Measurements from ENCODE around the gene PEX14. TPM values are rescaled to one million over a fixed set of nuclear protein-coding genes. Genes with fewer than 3 reads are reported as not detected.

Gene PEX14
- total and polyA plus RNA-seq, 2 donors (not counting 3 experiments of a cell fraction or from before 2014, with no cell fraction given), result 19.5 to 26.5 TPM

DNA sequence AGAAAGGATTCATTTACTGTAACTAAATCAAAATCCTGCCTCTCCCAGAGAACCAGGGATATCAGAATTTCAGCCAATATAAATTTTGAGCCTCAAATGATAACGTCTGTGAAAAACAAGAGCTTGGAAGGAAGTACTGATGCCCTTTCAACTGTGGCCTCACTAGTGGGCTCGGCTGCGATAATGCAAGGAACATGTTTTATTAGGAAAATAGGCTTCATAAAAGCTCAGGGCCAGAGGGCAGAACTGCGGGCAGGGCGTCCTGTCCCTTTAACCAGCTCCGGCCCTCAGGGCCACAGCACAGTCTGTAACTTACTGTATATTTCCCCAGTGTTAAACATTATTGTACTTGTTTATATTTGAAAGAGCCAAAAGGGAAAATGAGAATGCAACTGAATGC lies 122.0 kb downstream of the PEX14 start:
- POLR2A ChIA-PET, result interaction anchor here (0.5 kb wide), 1 partner anchor 634 kb away, joined by 3 read pairs; no protein-coding TSS in a partner anchor
- DNase-seq (ENCODE audit: low read depth, low spot score), result peak; percentile 47
- H3K27ac ChIP-seq (ENCODE audit: insufficient read depth, low read depth, low read length), result no peak overlapping the region

DNA sequence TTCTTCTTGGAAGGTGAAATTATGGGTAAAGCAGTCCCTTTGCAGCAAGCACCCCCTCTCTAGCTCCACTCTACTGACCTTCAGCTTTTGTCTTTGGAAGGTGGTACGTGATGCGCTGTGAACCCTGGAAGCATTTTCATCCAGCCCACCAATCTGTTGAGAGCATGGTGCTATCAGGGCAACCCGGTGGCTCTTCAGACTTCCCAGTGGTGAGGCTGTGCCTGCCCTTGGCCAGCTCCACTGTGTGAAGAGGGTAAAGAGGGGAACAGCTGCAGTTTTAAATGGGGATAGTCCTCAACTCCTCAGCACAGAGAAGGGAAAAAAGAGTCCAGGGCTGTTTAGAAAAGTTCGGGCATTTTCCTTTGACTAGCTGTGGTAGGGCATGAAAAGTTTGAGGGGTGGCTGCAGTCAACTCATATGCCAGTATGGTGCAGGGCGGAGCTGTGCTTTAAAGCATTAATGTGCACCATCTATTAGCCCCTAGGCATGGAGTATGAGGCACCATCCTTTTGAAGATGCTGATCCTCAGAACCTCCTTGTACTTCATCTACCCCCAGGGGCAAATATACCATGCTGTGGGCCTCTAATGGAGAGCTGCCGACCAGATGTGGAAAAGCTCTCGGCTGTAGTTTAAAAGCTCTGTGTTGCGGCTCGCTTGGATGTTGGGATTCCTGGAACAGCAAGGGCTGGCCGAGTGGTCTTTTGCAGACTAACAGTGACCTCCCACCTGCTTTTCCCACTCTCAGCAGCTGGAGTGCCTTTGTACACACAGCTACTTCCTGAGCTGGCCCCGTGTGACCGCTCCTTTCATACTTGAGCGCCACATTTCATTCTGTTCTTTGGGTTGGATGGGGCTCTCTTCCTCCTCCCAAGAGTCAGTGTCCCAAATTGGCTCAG lies 123.0 kb downstream of the PEX14 start:
- CTCF ChIA-PET, result interaction anchor here (1.5 to 2.0 kb wide), 3 partner anchors 22 to 90 kb away, joined by 4 to 8 read pairs (median 4); no protein-coding TSS in a partner anchor
- no peaks in the 10 kb centered on the region for H3K27me3 ChIP-seq (ENCODE audit: control insufficient read depth in 2 of 2, insufficient read depth in 2 of 2, low read length in 2 of 2)
- H3K4me2 ChIP-seq (ENCODE audit: insufficient read depth, low read length), result no peak overlapping the region
- intact Hi-C loops (cut with micrococcal nuclease), result no loop called here
- peaks cover 6% of the 10 kb centered on the region for H3K4me1 ChIP-seq (ENCODE audit: control insufficient read depth, extremely low read depth, insufficient read depth, low read length)
- H3K36me3 ChIP-seq (ENCODE audit: control insufficient read depth in 2 of 2, extremely low read depth in 1 of 2, insufficient read depth in 2 of 2, low read length in 2 of 2), result no peaks in the 10 kb centered on the region
- no peaks in the 10 kb centered on the region for H3K79me2 ChIP-seq (ENCODE audit: control insufficient read depth, insufficient read depth, low read length)
- H3K9me1 ChIP-seq (replicated peaks; ENCODE audit: control insufficient read depth, extremely low read depth, insufficient read depth, low read length), result no peaks in the 10 kb centered on the region
- H2AFZ ChIP-seq (ENCODE audit: low read depth, low read length), result no peak overlapping the region
- no peak overlapping the region for H3K9ac ChIP-seq (replicated peaks; ENCODE audit: extremely low read depth, insufficient read depth, low read length)
- no TSS peak for BruUV-seq (replicated peaks)
- TF ChIP-seq FOS (IDR thresholded peaks at IDR 0.05; ENCODE audit: borderline replicate concordance, insufficient read depth, low read length), result no peak
- FAIRE-seq, result no peak
- DNase-seq (ENCODE audit: low read depth, low spot score), result no peak
- H3K27ac ChIP-seq (ENCODE audit: insufficient read depth, low read depth, low read length), result no peak overlapping the region
- H4K20me1 ChIP-seq (replicated peaks; ENCODE audit: control insufficient read depth, extremely low read depth, insufficient read depth, low read length), result no peaks in the 10 kb centered on the region
- H3K9me3 ChIP-seq (replicated peaks; ENCODE audit: control insufficient read depth, insufficient read depth, low read length), result no peaks in the 10 kb centered on the region
- dilution Hi-C loops (cut with MboI; ENCODE audit: extremely low pct_ligation_motif_present, low sequenced_read_pairs), result no loop called here
- POLR2A ChIA-PET, result no interaction called here
- no peak overlapping the region for H3K4me3 ChIP-seq (replicated peaks in 1 of 3; ENCODE audit: insufficient read depth in 1 of 3, low read depth in 1 of 3, low read length in 3 of 3)

More for the DNA sequence above, 122.0 kb downstream of the PEX14 start:
- Histone ChIP-seq H3K36me3 (ENCODE audit: control insufficient read depth in 2 of 2, extremely low read depth in 1 of 2, insufficient read depth in 2 of 2, low read length in 2 of 2) (no peaks in the 10 kb centered on the region), H3K9ac (replicated peaks; ENCODE audit: extremely low read depth, insufficient read depth, low read length) (no peak overlapping the region), H3K4me2 (ENCODE audit: insufficient read depth, low read length) (no peak overlapping the region), H4K20me1 (replicated peaks; ENCODE audit: control insufficient read depth, extremely low read depth, insufficient read depth, low read length) (no peaks in the 10 kb centered on the region), H3K4me3 (replicated peaks in 1 of 3; ENCODE audit: insufficient read depth in 1 of 3, low read depth in 1 of 3, low read length in 3 of 3) (no peak overlapping the region), H3K9me1 (replicated peaks; ENCODE audit: control insufficient read depth, extremely low read depth, insufficient read depth, low read length) (no peaks in the 10 kb centered on the region), H3K27me3 (ENCODE audit: control insufficient read depth in 2 of 2, insufficient read depth in 2 of 2, low read length in 2 of 2) (no peaks in the 10 kb centered on the region), H3K4me1 (ENCODE audit: control insufficient read depth, extremely low read depth, insufficient read depth, low read length) (peaks cover 6% of the 10 kb centered on the region), H3K79me2 (ENCODE audit: control insufficient read depth, insufficient read depth, low read length) (no peaks in the 10 kb centered on the region), H3K9me3 (replicated peaks; ENCODE audit: control insufficient read depth, insufficient read depth, low read length) (no peaks in the 10 kb centered on the region), H2AFZ (ENCODE audit: low read depth, low read length) (no peak overlapping the region)
- TF ChIP-seq EZH2 (IDR thresholded peaks at IDR 0.05; ENCODE audit: borderline replicate concordance, low read depth, low read length, severe bottlenecking) (no peak), MYC (IDR thresholded peaks at IDR 0.05; ENCODE audit: low read depth, low read length) (no peak)
- BruUV-seq (replicated peaks), result no TSS peak
- CTCF ChIA-PET, result interaction anchor here (1.5 to 2.0 kb wide), 3 partner anchors 22 to 89 kb away, joined by 4 to 8 read pairs (median 4); no protein-coding TSS in a partner anchor
- FAIRE-seq, result peak; percentile 55
- intact Hi-C loops (cut with micrococcal nuclease), result no loop called here
- dilution Hi-C loops (cut with MboI; ENCODE audit: extremely low pct_ligation_motif_present, low sequenced_read_pairs), result no loop called here

All from endothelial cell of umbilical vein (primary cell).